Activated CD4-positive, alpha-beta T cell treated with anti-CD3 and anti-CD28 coated beads for 36 hours (primary cell): ENCODE results near the gene POLR3C. TPM values are rescaled to one million over a fixed set of nuclear protein-coding genes. Genes with fewer than 3 reads are reported as not detected.

Source experiments
- ATAC-seq: fragments of 200-7000 bp; cut with Tn5 transposase; one replicate; pipeline ENCODE4 v1.10.0; 2021; ENCODE audit warnings: mild to moderate bottlenecking, moderate library complexity
- CTCF ChIA-PET: fragments of 350-600 bp; sonication (Branson Sonifier 250); formaldehyde crosslinking; loops from one replicate; lab custom pipeline; 2021; ENCODE audit warnings: antibody characterized with exemption; lab: Charles Lee
- POLR2A ChIA-PET: fragments of 350-600 bp; sonication (Branson Sonifier 250); formaldehyde crosslinking; loops from one replicate; lab custom pipeline; 2021; ENCODE audit warnings: antibody characterized with exemption, inconsistent platforms; lab: Charles Lee
- DNase-seq: peaks from one replicate; pipeline ENCODE4 v3.0.0-alpha.2; 2020
- H3K27ac Mint-ChIP-seq: one replicate; pipeline ENCODE4 v1.8.0; 2021; ENCODE audit warnings: mixed read lengths
- H3K27me3 Mint-ChIP-seq: one replicate; pipeline ENCODE4 v1.8.0; 2021; ENCODE audit warnings: mixed read lengths
- H3K36me3 Mint-ChIP-seq: one replicate; pipeline ENCODE4 v1.8.0; 2021; ENCODE audit warnings: low read depth, mixed read lengths
- H3K4me1 Mint-ChIP-seq: one replicate; pipeline ENCODE4 v1.8.0; 2021; ENCODE audit warnings: mixed read lengths
- H3K4me3 Mint-ChIP-seq: one replicate; pipeline ENCODE4 v1.8.0; 2021; ENCODE audit warnings: mild to moderate bottlenecking, moderate library complexity, mixed read lengths
- H3K9me3 Mint-ChIP-seq: one replicate; pipeline ENCODE4 v1.8.0; 2021; ENCODE audit warnings: low read depth, mixed read lengths
- intact Hi-C, 2 experiments: fragments of 100-400 bp; cut with DNase I in 1 of 2; cut with micrococcal nuclease in 1 of 2; formaldehyde crosslinking; loops; one replicate each; pipeline versions ENCODE4 v1.14.2 to v1.15.1; 2022 to 2024; cut with DNase I, micrococcal nuclease
- microRNA-seq: library from miRNA; unstranded; fragments of <30 nt; microRNA quantifications from one replicate; pipeline ENCODE4 v1.2.0, GENCODE V29; 2021; ENCODE audit warnings: borderline replicate concordance
- total RNA-seq, 2 experiments: library from RNA; stranded (reverse); gene quantifications; one replicate each; pipeline ENCODE4 v1.2.3, GENCODE V29; 2021

Gene POLR3C
- total RNA-seq, 2 experiments from 2014 or later = 34.2 to 42.6 TPM

- ATAC-seq = no peak
- POLR2A ChIA-PET = no interaction called here
- Mint-ChIP-seq H3K4me1 (peaks cover 14% of the 10 kb centered on the region), H3K9me3 (no peaks in the 10 kb centered on the region), H3K36me3 (no peaks in the 10 kb centered on the region), H3K4me3 (no peak overlapping the region), H3K27me3 (peaks cover 17% of the 10 kb centered on the region), H3K27ac (no peak overlapping the region)
- CTCF ChIA-PET = interaction anchor here (0.7 to 1.6 kb wide), 2 partner anchors 15 to 42 kb away, joined by 5 read pairs; partner anchors contain the start of gene NUDT17
- intact Hi-C loops = loop anchor here in 1 of 2 experiments (2.0 kb wide), 2 partner anchors 23 to 77 kb away; partner anchors contain the start of genes ANKRD34A, ITGA10 and POLR3GL
- no peak for DNase-seq
Measured at GRCh38 chr1:145887631-145888030, 63.6 kb downstream of the POLR3C start.

GRCh38 chr1:145889722-145890121 lies 65.7 kb downstream of the POLR3C start:
- ATAC-seq (no peak), DNase-seq (no peak)
- Mint-ChIP-seq H3K27me3 (peaks cover 7% of the 10 kb centered on the region), H3K4me3 (no peak overlapping the region), H3K36me3 (no peaks in the 10 kb centered on the region), H3K4me1 (peaks cover 13% of the 10 kb centered on the region), H3K9me3 (no peaks in the 10 kb centered on the region), H3K27ac (no peak overlapping the region)
- POLR2A ChIA-PET = no interaction called here
- CTCF ChIA-PET = interaction anchor here (0.9 to 1.2 kb wide), 3 partner anchors 9 to 44 kb away, joined by 3 to 5 read pairs (median 5); partner anchors contain the start of genes NUDT17 and RBM8A
- intact Hi-C loops = loop anchor here in 1 of 2 experiments (5.0 kb wide), 1 partner anchor 42 kb away; the partner anchor contains the start of gene NUDT17

GRCh38 chr1:145891143-145891542 lies 67.1 kb downstream of the POLR3C start:
- ATAC-seq (no peak), DNase-seq (no peak)
- H3K36me3 Mint-ChIP-seq = no peaks in the 10 kb centered on the region
- no peak overlapping the region for H3K27ac Mint-ChIP-seq
- intact Hi-C loops = loop anchor here in 1 of 2 experiments (1.0 to 5.0 kb wide), 2 partner anchors 44 to 122 kb away; partner anchors contain the start of gene NUDT17
- peaks cover 2% of the 10 kb centered on the region for H3K4me1 Mint-ChIP-seq
- ChIA-PET POLR2A (interaction anchor here (1.0 kb wide), 1 partner anchor 160 kb away, joined by 4 read pairs; no protein-coding TSS in a partner anchor), CTCF (interaction anchor here (0.7 to 3.1 kb wide), 14 partner anchors 8 to 125 kb away, joined by 3 to 20 read pairs (median 5); partner anchors contain the start of genes ITGA10, NUDT17 and RBM8A)
- H3K4me3 Mint-ChIP-seq = no peak overlapping the region
- no peaks in the 10 kb centered on the region for H3K27me3 Mint-ChIP-seq
- no peaks in the 10 kb centered on the region for H3K9me3 Mint-ChIP-seq

GRCh38 chr1:145891587-145892485 lies 67.8 kb downstream of the POLR3C start:
- no peak overlapping the region for H3K27ac Mint-ChIP-seq
- H3K9me3 Mint-ChIP-seq = no peaks in the 10 kb centered on the region
- POLR2A ChIA-PET = interaction anchor here (0.6 to 1.0 kb wide), 2 partner anchors 32 to 160 kb away, joined by 3 to 4 read pairs; no protein-coding TSS in a partner anchor
- no peak overlapping the region for H3K4me3 Mint-ChIP-seq
- intact Hi-C loops = loop anchor here (1.0 to 5.0 kb wide), 4 partner anchors 15 to 121 kb away; partner anchors contain the start of gene NUDT17 (in 1 of the 2)
- H3K36me3 Mint-ChIP-seq = no peaks in the 10 kb centered on the region
- DNase-seq = peak; percentile 74
- CTCF ChIA-PET = interaction anchor here (0.6 to 3.1 kb wide), 17 partner anchors 9 to 124 kb away, joined by 3 to 20 read pairs (median 5); partner anchors contain the start of genes ITGA10, NUDT17 and RBM8A
- peak; percentile 78 for ATAC-seq
- H3K27me3 Mint-ChIP-seq = no peaks in the 10 kb centered on the region
- H3K4me1 Mint-ChIP-seq = no peaks in the 10 kb centered on the region

GRCh38 chr1:145892486-145893087 lies 68.6 kb downstream of the POLR3C start:
- no peak for ATAC-seq
- POLR2A ChIA-PET = interaction anchor here (0.6 kb wide), 1 partner anchor 33 kb away, joined by 3 read pairs; no protein-coding TSS in a partner anchor

GRCh38 chr1:145893306-145894055 lies 69.5 kb downstream of the POLR3C start:
- DNase-seq (no peak), ATAC-seq (no peak)
- intact Hi-C loops = loop anchor here (1.0 to 5.0 kb wide), 4 partner anchors 13 to 117 kb away; partner anchors contain the start of gene NUDT17 (in 1 of the 2)
- H3K4me1 Mint-ChIP-seq = no peaks in the 10 kb centered on the region
- no peaks in the 10 kb centered on the region for H3K9me3 Mint-ChIP-seq
- peaks cover 1% of the 10 kb centered on the region for H3K36me3 Mint-ChIP-seq
- POLR2A ChIA-PET = no interaction called here
- CTCF ChIA-PET = interaction anchor here (0.6 to 3.1 kb wide), 9 partner anchors 7 to 48 kb away, joined by 3 to 20 read pairs (median 5); partner anchors contain the start of genes ITGA10, NUDT17 and RBM8A
- H3K27ac Mint-ChIP-seq = no peak overlapping the region
- H3K4me3 Mint-ChIP-seq = no peak overlapping the region
- no peaks in the 10 kb centered on the region for H3K27me3 Mint-ChIP-seq

More at GRCh38 chr1:145892486-145893087, 68.6 kb downstream of the POLR3C start:
- Mint-ChIP-seq H3K27ac (no peak overlapping the region), H3K36me3 (no peaks in the 10 kb centered on the region), H3K9me3 (no peaks in the 10 kb centered on the region), H3K27me3 (no peaks in the 10 kb centered on the region), H3K4me1 (no peaks in the 10 kb centered on the region), H3K4me3 (no peak overlapping the region)
- DNase-seq = no peak
- CTCF ChIA-PET = interaction anchor here (0.6 to 3.1 kb wide), 16 partner anchors 8 to 116 kb away, joined by 3 to 20 read pairs (median 4); partner anchors contain the start of genes ITGA10, NUDT17 and RBM8A
- intact Hi-C loops = loop anchor here (1.0 to 5.0 kb wide), 4 partner anchors 14 to 118 kb away; partner anchors contain the start of gene NUDT17 (in 1 of the 2)

Small RNA genes lying within 50 kb of the gene (microRNA-seq; reads per million reads assigned to microRNA genes)
- gene MIR6736 = not detected

Other genes with a start within 250 kb of the POLR3C start
- 10 to 100 TPM; 17.3 to 21.0 TPM for gene GPR89A, start 216.2 kb upstream of the POLR3C start, total RNA-seq
- not detected for gene PDZK1, start 116.8 kb upstream of the POLR3C start, total RNA-seq
- gene CD160, start 104.7 kb upstream of the POLR3C start, total RNA-seq = under 1 TPM in 1 of 2 experiments, not detected in 1; 0.12 TPM
- gene RNF115, start 105 bp upstream of the POLR3C start, total RNA-seq = 10 to 100 TPM; 11.8 to 13.9 TPM
- 1 to 10 TPM; 3.7 to 4.0 TPM for gene NUDT17, start 21.4 kb downstream of the POLR3C start, total RNA-seq
- gene PIAS3, start 34.9 kb downstream of the POLR3C start, total RNA-seq = 10 to 100 TPM; 20.0 to 22.0 TPM
- gene ANKRD35, start 61.7 kb downstream of the POLR3C start, total RNA-seq = under 1 TPM; 0.30 to 0.55 TPM
- 1 to 10 TPM in 1 of 2 experiments, under 1 TPM in 1; 0.86 to 1.0 TPM for gene ITGA10, start 85.8 kb downstream of the POLR3C start, total RNA-seq
- 10 to 100 TPM; 22.6 to 26.4 TPM for gene PEX11B, start 94.5 kb downstream of the POLR3C start, total RNA-seq
- gene RBM8A, start 103.3 kb downstream of the POLR3C start, total RNA-seq = 100 to 1,000 TPM; 293 to 330 TPM
- gene LIX1L, start 133.8 kb downstream of the POLR3C start, total RNA-seq = 10 to 100 TPM; 44.9 to 49.4 TPM
- gene ANKRD34A, start 140.4 kb downstream of the POLR3C start, total RNA-seq = 1 to 10 TPM; 5.8 to 6.1 TPM
- 10 to 100 TPM; 19.3 to 22.4 TPM for gene POLR3GL, start 140.5 kb downstream of the POLR3C start, total RNA-seq
- 100 to 1,000 TPM; 112 TPM for gene TXNIP, start 172.4 kb downstream of the POLR3C start, total RNA-seq
- gene HJV, start 197.5 kb downstream of the POLR3C start, total RNA-seq = not detected